K562 (cell line): ENCODE results near the gene NTN4.

Experiments used
- CBX5 ChIP-seq: IDR thresholded peaks from 2 replicates; pipeline ENCODE4 v1.6.1; 2014; ENCODE audit warnings: low read depth, borderline replicate concordance
- CTCF ChIP-seq, 3 experiments: IDR thresholded peaks in 2 of 3; conservative IDR thresholded peaks in 1 of 3; 2 replicates each; pipeline ENCODE4 v1.5.1; 2011 to 2012; ENCODE audit warnings: low read length in 3 of 3, mild to moderate bottlenecking in 3 of 3, control low read depth in 2 of 3, improper control_type of control experiment in 1 of 3, inconsistent platforms in 1 of 3, low read depth in 1 of 3, mixed read lengths in 1 of 3, moderate library complexity in 1 of 3; ENCODE audit not compliant: insufficient read depth in 2 of 3
- HCFC1 ChIP-seq: IDR thresholded peaks from 2 replicates; pipeline ENCODE4 v1.6.1; 2012; ENCODE audit warnings: low read depth, low read length, improper control_type of control experiment
- MAFF ChIP-seq: IDR thresholded peaks from 2 replicates; pipeline ENCODE4 v1.6.1; 2012; ENCODE audit warnings: low read length, improper control_type of control experiment
- RCOR1 ChIP-seq, 2 experiments: IDR thresholded peaks; 2 replicates each; pipeline ENCODE4 v1.6.1; 2012; ENCODE audit warnings: low read depth in 2 of 2, low read length in 2 of 2, borderline replicate concordance in 1 of 2, improper control_type of control experiment in 1 of 2
- SP1 ChIP-seq: sonication (generic); formaldehyde crosslinking; IDR thresholded peaks from 2 replicates; pipeline ENCODE4 v1.8.1; 2022; ENCODE audit warnings: mild to moderate bottlenecking, missing genetic modification reagents
- ZNF121 ChIP-seq: sonication (generic); formaldehyde crosslinking; conservative IDR thresholded peaks from 2 replicates; pipeline ENCODE4 v1.8.0; 2022; ENCODE audit warnings: missing genetic modification reagents

DNA sequence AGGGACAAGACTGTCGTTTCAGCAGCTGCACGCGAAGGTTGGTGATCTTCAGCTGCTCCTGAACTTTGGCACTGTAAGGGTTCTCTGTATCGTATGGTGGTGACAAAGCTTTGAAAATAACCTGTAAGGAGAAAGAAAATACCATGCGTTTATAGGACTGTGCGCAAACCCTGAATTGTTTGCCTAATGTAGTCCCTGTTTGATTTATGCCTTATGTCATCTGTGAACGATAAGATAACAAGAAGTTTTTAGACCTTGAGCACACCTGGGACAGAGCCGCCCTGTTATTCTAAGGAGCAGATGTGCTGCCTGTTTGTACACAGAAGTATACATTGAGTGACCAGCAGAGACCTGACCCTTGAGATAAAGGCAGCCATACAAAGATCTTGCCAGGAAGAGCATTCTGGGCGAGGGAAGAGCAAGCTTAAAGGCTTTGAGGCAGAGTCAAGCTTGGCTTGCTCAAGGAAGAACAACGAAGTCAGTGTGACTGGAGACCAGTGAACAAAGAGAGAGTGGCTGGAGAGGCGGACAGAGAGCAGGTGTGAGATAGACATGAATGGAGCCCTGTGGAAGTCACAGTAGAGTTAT, 52.4 kb downstream of the NTN4 start:
- TF ChIP-seq CTCF (IDR thresholded peaks at IDR 0.05 in 2 of 3, conservative IDR thresholded peaks at IDR 0.05 in 1 of 3; ENCODE audit: insufficient read depth in 2 of 3, low read depth in 1 of 3, low read length in 3 of 3) (no peak), RCOR1 (IDR thresholded peaks at IDR 0.05; ENCODE audit: borderline replicate concordance in 1 of 2, low read depth in 2 of 2, low read length in 2 of 2) (no peak), CBX5 (no peak), ZNF121 (no peak), MAFF (no peak), HCFC1 (no peak), SP1 (no peak)
